GM19438 (cell line): Measurements from ENCODE around the gene MYO7B.

ENCODE experiments used
- ATAC-seq: cut with Tn5 transposase; IDR thresholded peaks from one replicate; pipeline ENCODE4 v1.9.1; 2021; ENCODE audit warnings: low read depth; ENCODE audit not compliant: unreplicated experiment

Gene MYO7B

DNA sequence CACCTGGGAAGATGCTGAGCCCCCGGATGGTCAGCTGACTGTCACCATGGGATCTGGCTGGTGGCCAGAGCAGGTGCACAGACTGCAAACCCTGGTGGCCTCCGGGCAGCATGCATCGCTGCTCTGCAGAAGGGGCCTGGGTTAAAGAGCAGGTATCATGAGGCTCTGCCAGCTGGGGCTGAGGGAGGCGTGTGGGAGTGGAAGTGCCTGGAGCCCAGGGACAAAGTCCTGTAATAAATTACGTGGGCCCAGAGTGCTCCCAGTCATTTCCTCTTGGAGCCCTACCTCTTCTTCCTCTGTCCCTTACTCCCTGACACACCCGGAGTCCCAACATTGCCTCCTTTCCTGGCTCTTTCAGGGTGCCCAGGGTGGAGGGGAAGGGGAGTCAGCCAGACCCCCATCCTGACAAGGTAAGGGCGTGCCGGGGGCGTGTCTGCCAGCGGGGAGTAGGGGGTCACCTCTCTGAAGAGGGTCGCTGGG is at the start of gene MYO7B:
Gene MYO7B (plus strand): TSS at position 262 of the 480 bp plus-strand sequence. CDS start 24,040 bp downstream, outside the sequence.
- ATAC-seq, result no peak

DNA sequence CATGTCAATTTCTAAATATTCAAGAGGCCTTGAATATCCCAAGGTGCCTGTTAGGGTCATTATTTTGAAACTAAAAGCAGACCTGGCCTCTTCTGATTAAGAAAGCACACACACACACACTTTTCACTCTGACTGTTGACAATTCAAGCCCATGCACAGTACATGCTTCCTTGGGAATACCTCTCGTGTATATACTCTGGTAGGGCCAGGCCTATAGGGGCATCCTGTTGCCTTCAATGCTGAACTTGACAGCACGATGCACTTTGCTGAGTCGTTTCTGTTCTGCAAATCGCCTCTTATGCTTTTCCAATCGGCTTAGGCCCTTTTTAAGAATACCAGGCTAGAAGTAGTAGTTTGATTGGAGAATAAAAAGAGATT is 49.8 kb upstream of the MYO7B start:
- no peak for ATAC-seq

DNA sequence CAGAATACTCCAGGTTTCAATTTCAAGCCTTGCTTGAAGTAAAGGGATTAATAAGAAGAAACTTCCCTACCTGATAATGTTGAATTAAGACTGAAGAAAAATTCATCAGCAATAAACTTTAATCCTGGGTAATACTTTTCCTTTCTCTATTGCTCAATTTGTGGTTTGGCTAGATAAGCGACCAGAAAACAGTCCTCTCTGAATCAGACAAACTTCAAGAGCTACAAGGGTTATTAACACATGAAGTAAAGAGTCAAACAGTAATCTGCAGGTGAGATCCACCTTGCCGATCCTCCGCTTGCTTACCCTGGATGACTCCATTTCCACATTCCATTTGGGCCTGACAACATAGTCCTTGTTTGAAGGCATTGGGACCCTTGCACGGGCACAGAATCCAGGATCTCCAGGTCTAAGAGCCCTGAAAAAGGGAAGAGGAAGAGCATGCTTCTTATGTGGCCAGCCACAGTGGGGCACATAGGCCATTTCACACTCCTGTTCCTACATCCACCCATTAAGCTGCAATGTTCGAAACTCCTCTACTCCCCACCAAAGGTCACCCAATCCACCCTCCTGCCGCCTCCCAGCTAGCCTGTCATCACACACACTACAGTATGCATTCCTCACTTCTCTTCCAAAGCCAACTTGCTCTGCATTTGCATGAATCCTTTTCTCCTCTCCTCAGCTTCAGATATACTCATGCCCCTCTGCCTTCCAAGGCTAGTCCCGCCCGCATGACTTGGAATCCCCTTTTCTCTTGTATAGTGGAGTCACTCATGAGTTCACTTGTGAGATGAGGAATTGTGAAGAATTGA is 49.0 kb upstream of the MYO7B start:
- no peak for ATAC-seq

DNA sequence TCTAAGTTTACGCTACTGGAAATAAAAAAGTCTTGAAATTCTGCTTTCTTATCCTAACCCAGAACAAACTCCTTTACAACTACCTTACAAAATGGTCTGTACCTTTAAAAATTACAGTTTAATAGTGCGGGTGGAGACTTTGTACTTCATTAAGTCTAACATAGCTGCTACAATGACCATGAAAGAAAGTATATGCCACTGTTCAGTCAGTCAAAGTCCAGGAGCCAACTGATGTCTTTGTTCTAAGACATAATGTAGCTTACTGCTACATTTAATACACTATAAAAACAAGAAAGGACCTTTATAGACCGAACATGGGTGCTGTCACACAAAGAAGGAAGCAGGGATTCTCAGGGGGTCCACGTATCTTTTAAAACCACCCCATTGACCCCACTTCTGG is 45.2 kb upstream of the MYO7B start:
- no peak for ATAC-seq

DNA sequence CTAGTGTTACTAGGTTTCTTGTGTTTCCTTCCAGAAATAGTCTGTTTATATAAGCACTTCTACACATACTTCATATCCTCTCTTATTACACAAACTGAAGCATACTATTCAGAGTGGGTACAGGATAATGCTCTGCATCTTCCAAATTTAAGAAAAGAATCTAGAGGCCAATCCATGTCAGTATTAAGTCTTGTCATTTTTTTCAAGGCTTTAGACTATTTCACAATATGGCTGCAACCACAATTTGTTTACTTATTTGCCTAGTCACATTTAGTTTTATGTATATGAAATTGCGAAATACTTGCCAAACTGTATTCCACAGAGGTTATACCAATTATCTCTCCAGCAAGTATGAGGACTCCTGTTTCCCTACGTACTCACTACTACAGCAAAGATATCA is 37.1 kb upstream of the MYO7B start:
- no peak for ATAC-seq

DNA sequence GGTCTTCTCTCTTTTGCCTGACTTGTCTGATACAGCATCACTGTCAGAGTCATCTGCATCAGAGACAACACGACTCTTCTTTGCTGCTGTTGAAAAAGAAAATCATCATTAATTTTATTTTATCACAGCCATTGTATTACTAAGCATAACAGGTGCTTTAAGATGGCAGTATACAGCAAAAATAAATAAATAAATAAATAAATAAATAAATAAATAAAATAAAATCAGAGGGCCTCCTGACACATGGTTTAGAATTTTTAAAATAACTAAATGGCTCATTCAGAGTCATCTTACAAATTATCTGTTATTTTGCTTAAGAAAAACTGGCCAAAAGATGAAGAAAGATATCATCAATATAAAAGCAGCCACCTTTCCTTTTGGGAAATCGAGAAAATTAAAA is 32.0 kb upstream of the MYO7B start:
- no peak for ATAC-seq

DNA sequence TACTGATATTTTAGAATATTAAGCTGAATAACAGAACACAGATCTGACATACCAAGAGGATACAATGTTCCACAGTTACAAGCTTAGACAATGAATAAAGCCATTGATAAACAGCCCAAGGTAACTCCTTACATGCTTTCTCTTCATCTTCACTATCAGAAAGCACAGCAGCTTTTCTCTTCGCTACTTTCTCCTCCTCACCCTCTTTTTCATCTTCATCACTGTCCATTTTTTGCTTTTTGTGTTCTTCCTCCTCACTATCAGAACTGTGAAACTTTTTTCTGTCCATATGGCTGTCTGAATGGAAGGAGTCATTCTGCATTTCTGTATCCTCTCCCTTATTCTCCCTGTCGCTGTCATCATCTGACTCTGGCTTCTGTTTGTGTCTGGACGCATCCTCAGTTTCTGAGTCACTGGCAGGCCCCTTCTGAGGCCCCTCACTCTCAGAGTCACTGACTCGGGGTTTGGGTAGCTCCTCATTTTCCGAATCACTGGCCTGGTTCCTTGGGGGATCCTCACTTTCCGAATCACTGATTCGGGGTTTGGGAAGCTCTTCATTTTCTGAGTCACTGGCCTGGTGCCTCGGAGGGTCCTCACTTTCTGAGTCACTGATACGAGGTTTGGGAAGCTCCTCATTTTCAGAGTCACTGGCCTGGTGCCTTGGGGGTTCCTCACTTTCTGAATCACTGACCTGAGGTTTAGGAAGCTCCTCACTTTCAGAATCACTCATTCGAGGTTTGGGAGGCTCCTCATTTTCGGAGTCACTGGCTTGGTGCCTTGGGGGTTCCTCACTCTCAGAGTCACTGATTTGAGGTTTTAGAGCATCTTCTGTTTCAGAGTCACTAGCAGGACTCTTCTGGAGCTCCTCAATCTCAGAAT is 30.7 kb upstream of the MYO7B start:
- no peak for ATAC-seq

DNA sequence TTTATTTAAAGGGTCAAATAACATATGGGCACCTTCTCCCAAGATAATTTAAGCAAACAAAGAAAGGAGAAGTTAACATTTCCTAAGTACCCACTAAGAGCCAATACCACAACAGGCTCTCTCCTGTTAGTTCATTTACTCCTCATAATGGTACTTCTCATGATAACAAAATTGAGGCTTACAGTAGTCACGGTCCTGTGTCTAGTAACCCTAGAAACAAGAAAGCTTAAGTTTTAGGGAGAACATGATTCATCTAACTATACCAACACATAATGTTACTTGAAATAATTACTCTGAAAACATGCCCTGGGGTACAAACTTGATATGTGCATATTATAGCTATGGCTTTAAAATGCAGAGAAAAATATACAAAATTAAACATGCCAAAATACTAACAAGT is 29.0 kb upstream of the MYO7B start:
- ATAC-seq, result no peak

DNA sequence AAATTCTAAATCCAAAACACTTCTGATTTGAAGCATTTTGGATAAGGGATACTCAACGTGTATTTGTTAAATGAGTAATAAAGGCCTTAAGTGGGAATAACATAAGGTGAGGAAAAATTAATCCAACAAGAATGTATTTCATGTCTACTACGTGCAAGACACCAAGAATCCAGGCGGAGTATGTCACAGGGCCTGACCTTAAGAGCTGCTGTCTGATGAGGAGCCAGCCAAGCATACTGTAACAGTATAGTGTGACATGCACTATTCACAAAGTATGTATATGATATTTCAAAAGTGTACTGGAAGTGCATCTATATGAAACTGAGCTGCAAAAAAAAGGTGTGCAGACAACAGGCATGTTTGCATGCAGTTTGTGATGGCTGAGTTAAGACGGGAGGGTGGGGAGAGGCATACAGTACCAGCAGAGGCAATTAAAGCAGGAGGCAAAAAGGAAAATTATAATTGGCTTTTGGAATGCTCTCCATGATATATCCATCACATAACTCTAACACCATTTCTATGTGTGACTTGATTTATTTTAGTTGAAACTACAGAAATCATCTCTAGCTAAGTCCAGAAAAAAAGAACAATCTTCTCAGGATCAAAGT is 27.4 kb upstream of the MYO7B start:
- ATAC-seq, result no peak

DNA sequence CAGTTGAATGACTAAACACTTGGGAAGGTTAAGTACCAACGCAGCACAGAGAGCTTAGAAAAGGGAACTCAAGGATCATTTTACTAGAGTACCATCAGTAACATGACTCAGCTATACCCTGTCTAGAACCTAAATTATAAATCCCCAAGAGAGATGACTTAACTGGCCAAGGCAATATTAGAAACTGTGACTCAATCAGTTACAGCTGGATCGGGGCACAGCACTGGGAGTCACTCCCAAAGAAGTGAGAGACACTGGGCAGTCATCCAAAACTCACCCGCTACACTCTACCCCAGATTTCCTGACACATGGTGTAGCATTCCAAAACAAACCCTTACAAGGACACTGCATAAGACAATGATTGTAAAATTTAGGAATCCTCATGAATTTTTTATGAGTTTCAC is 26.9 kb upstream of the MYO7B start:
- ATAC-seq, result no peak

DNA sequence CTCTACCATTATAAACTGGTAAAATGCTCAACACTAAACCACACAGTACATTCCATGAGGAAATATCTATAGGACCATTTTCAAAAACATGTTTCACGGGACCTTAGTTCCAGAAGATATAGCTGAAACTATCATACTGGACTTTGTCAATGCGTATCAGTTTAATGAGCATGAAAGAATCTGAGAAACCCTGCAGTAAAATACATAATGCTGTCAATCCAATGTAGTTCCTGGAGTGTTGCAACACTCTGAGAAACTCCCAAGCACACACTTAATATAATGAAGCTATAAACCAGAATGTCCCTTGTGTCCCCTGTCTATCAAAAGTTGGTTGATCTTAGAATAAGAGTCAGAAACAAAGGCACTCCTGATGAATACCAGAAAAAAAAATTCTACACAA is 25.4 kb upstream of the MYO7B start:
- ATAC-seq, result no peak

DNA sequence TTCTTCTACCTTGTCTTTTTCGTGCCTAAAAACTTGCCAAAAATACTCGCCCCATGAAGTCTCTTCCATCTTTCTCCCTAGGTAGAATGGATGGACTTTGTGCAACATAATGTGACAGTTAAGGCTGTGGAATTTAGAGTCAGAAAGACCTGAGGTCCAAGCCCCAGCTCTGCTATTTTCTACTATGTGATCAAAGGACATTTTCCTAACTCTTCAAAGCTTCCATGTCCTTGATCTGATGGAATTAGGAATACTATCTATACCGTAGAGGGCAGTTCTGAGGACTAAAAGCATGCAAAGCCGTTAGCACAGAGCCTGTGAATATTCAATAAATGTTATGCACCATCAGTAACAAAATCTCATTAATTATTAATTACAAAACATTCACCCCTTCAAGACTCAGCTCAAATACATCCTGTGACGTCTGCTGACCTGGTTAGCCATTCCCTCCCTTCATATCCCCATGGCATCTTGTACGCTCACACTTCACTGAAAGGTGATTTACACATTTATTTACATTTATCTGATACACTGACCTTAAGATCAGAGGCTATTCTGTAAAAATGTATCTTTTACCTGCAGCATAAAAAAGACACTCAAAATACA is 24.3 kb upstream of the MYO7B start:
- ATAC-seq, result no peak

DNA sequence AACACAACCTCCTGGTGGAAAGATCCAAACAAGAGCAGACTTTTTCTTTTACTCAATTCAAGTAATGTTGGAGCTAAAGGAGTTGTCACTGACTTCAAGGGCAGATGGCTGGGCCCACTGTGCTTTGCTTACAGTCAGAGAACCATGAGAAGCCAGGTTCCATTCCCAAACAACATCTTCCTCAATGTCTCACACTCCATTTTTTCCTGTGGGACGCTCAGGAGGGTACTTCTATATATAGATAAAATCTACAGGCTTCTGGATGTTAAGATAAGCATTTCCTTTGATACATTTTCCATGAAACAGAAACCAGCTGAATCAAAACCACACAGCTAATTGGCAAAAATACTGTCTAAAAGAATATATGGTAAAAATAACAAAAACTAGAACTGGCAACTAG is 23.6 kb upstream of the MYO7B start:
- ATAC-seq, result no peak

DNA sequence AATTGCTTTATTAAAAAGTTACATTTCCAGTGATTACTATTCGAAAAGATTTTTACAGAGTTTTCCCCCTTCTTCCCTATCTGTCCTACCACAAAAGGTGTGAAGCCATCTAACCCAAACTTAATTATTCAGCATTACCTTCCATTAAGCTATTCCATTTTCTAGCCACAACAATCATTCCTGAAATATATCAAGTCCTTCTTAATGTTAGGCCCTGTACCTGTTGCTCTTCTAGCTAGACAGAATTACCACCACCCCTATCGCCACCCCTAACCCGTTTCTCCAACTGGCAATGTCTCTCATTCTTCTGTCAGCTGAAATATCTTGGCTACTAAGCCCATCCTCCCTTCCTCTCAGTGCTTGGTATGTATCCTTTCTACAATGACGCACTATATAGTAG is 23.1 kb upstream of the MYO7B start:
- ATAC-seq, result no peak

DNA sequence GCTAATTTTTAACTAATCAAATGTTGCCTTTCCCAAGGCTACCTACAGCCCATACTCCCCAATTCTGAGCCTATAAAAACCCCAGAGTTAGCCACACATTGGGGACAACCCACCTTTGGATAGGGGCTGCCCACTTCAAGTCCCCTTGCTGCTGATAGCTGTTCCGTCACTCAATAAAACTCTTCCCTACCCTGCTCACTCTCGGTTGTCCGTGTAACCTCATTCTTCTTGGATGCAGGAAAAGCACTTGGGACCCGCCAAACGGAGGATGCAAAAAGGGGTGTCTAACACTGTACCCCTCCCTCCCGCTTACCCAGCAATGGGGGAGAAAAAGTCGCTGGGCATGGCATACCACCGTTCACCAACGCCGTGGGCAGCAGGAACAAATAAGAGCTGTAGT is 21.4 kb upstream of the MYO7B start:
- no peak for ATAC-seq

DNA sequence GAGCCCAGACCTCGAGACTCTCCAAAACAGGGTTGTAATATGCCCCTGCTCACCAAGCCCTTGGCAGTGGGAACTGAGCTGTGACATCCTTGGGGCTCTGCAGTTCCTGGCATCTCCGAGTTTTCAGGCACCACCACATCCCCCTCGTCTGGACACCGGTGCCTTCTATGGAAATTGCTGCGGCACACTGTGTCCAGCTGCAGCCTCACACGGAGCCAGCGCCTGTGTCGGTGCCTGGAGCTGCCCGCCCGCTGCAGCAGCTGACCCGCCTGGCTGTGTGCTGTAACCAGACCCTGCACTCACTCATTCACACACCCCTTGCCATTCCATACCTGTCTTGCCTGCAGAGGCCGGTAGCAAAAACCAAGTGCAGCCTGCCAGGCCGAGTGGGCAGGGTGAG is 21.0 kb upstream of the MYO7B start:
- no peak for ATAC-seq

DNA sequence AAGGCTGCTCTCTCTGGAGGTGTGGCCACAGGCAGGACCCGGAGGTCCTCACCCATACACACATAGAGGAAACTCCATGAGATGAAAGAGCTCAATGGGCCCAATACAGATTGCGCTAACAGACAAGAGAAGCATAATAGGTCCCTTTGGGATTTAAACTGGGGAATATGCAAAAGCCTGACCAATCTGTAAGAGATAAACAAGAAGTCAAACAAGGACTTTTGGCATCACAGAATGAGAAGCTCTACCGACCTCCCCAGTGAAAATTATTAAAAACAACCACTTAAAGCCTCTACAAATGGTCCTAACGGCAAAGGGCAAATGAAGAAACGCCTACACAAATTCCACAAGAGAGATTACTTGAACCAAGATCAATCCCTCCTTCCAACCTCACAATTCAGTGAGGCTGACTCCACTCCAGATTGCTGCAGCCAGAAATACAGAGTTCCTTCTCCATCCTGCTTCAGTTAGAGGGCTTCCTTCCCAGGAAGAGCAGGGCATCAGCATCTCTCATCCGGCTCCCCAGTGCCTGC is 20.0 kb upstream of the MYO7B start:
- no peak for ATAC-seq

DNA sequence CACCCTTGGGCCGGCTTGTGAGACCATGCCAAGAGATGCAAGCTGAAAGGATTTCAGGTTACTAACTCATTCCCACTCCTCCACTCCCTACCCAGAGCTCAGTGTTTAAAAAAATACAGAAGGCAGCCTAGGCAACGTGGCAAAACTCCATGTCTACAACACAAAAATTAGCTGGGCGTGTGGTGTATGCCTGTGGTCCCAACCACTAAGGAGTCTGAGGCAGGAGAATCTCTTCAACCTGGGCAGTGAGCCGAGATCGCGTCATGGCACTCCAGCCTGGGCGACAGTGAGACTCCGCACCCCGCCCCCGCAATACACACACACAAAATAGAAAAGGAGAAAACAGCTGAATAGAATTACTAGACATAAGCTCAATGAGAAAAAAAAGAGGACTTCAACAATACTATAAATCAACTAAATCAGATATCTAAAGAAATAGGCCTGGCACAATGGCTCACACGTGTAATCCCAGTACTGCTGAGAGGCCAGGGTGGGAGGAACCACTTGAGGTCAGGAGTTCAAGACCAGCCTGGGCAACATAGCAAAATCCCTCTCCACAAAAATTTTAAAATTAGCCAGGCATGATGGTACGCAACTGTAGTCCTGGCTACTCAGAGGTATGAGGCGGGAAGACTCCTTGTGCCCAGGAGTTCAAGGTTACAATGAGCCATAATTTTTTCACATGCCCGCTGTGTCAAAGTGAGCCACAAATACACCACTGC is 19.3 kb upstream of the MYO7B start:
- no peak for ATAC-seq

DNA sequence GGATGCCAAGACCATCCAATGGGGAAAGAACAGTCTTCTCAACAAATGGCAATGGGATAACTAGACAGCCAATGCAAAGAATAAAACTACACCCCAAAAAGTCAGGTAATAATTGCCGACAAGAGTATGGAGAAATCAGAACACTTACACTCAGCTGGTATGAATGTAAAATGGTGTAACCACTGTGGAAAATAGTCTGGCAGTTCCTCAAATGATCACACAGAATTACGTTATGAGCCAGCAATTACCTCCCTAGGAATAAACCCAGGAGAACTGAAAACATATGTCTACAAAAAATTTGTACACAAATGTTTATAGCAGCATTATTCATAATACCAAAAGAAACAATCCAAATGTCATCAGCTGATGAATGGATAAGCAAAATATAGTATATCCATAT is 18.0 kb upstream of the MYO7B start:
- ATAC-seq, result no peak

DNA sequence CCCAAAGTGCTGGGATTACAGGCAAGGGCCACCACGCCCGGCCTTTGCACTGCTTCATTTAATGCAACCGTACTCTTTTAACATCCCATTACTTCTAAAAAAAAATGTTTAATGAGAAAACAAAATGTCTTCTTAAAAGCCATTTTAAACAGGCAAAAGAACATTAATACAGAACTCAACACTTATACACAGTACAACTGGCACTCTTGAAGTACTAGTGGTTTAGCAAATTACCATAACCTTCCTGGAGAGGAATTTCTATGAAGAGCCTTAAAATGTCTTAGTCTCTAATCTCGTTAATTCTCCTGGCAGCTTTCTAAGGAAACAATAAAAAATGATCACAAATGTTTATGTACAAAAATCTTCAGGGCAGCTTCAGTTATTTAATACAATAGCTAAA is 15.1 kb upstream of the MYO7B start:
- ATAC-seq, result no peak
